SK-N-SH treated with all-trans-retinoic acid at 6 μM for 48 hours (cell line): ENCODE measurements around the gene AP3S2.
A peak's percentile ranks its signal among the peaks of the same experiment; 100 is the strongest.

Experiments used
- ATAC-seq: fragments of 200-7000 bp; cut with Tn5 transposase; 3 replicates; pipeline ENCODE4 v1.9.1; 2020; ENCODE audit warnings: mild to moderate bottlenecking, moderate library complexity
- BACH2 ChIP-seq: fragments of 250-450 bp; sonication (Bioruptor Pico); IDR thresholded peaks from 2 replicates; pipeline ENCODE4 v1.9.0; 2021; ENCODE audit warnings: mild to moderate bottlenecking, borderline replicate concordance
- CSDC2 ChIP-seq: fragments of 250-450 bp; sonication (Bioruptor Pico); IDR thresholded peaks from 2 replicates; pipeline ENCODE4 v1.5.0; 2020; ENCODE audit warnings: mild to moderate bottlenecking, moderate library complexity
- ESRRG ChIP-seq: fragments of 250-450 bp; sonication (Bioruptor Pico); IDR thresholded peaks from 2 replicates; pipeline ENCODE4 v1.6.1; 2021; ENCODE audit warnings: mild to moderate bottlenecking
- GLIS3 ChIP-seq: fragments of 250-450 bp; sonication (Bioruptor Pico); IDR thresholded peaks from 2 replicates; pipeline ENCODE4 v1.5.0; 2020; ENCODE audit warnings: mild to moderate bottlenecking, moderate library complexity
- ISL1 ChIP-seq: fragments of 250-450 bp; sonication (Bioruptor Pico); IDR thresholded peaks from 2 replicates; pipeline ENCODE4 v2.1.2; 2022; ENCODE audit warnings: mild to moderate bottlenecking, moderate library complexity
- PPARA ChIP-seq: fragments of 250-450 bp; sonication (Bioruptor Pico); IDR thresholded peaks from 2 replicates; pipeline ENCODE4 v1.5.0; 2020; ENCODE audit warnings: mild to moderate bottlenecking, borderline replicate concordance
- SNAI2 ChIP-seq: fragments of 250-450 bp; sonication (Bioruptor Pico); IDR thresholded peaks from 2 replicates; pipeline ENCODE4 v1.5.0; 2020; ENCODE audit warnings: mild to moderate bottlenecking, moderate library complexity
- TCF4 ChIP-seq: fragments of 250-450 bp; sonication (Bioruptor Pico); IDR thresholded peaks from 2 replicates; pipeline ENCODE4 v1.8.0; 2021; ENCODE audit warnings: mild to moderate bottlenecking, moderate library complexity, borderline replicate concordance
- ZC3H10 ChIP-seq: fragments of 250-450 bp; sonication (Bioruptor Pico); IDR thresholded peaks from 2 replicates; pipeline ENCODE4 v1.5.1; 2021; ENCODE audit warnings: mild to moderate bottlenecking, moderate library complexity
- ZFP3 ChIP-seq: fragments of 250-450 bp; sonication (Bioruptor Pico); IDR thresholded peaks from 2 replicates; pipeline ENCODE4 v1.5.0; 2020; ENCODE audit warnings: mild to moderate bottlenecking, moderate library complexity
- ZFP30 ChIP-seq: fragments of 450-650 bp; formaldehyde crosslinking; IDR thresholded peaks from 2 replicates; pipeline ENCODE4 v1.5.0; 2022; ENCODE audit warnings: mild to moderate bottlenecking, moderate library complexity
- ZNF70 ChIP-seq: fragments of 450-650 bp; formaldehyde crosslinking; IDR thresholded peaks from 2 replicates; pipeline ENCODE4 v1.5.0; 2020; ENCODE audit warnings: mild to moderate bottlenecking, moderate library complexity
- ZNF8 ChIP-seq: fragments of 450-650 bp; formaldehyde crosslinking; IDR thresholded peaks from 2 replicates; pipeline ENCODE4 v1.5.0; 2020; ENCODE audit warnings: mild to moderate bottlenecking, moderate library complexity
- TF ChIP-seq, protein P1 (sequence below): fragments of 250-450 bp; sonication (Bioruptor Pico); IDR thresholded peaks from 2 replicates; pipeline ENCODE4 v1.5.1; 2021; ENCODE audit warnings: mild to moderate bottlenecking, moderate library complexity
- TF ChIP-seq, protein P2 (sequence below): fragments of 250-450 bp; sonication (Bioruptor Pico); IDR thresholded peaks from 2 replicates; pipeline ENCODE4 v1.8.0; 2020; ENCODE audit warnings: mild to moderate bottlenecking, moderate library complexity, borderline replicate concordance
- TF ChIP-seq, protein P3 (sequence below): fragments of 250-450 bp; sonication (Bioruptor Pico); IDR thresholded peaks from 2 replicates; pipeline ENCODE4 v1.5.0; 2020; ENCODE audit warnings: mild to moderate bottlenecking, moderate library complexity

AP3S2 gene

DNA sequence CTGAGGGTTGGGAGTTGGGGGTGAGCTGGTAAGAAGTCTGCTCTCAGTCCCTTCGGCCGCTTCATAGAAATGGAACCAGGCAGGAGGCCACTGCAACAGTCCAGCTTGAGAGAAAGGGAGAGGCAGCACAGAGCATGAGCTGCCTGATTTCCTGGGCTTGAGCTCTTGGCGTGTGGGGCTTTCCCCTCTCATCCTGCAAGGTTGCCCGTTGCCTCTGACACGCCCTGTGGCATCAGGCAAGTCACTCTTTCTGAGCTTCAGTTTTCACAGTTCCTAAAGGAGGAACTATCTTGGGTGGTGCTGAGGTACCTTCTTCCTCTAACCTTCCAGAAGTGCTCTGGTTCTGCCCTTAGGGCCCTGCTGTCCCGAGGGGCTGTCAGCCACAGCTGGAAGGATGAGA is 112.7 kb downstream of the AP3S2 start:
- ATAC-seq = no peak
- no peak for TF ChIP-seq SNAI2 (CRISPR knock-in tag)
- TF ChIP-seq PPARA (CRISPR knock-in tag) = no peak
- TF ChIP-seq ZNF8 (CRISPR knock-in tag) = no peak
- TF ChIP-seq, protein P1, sequence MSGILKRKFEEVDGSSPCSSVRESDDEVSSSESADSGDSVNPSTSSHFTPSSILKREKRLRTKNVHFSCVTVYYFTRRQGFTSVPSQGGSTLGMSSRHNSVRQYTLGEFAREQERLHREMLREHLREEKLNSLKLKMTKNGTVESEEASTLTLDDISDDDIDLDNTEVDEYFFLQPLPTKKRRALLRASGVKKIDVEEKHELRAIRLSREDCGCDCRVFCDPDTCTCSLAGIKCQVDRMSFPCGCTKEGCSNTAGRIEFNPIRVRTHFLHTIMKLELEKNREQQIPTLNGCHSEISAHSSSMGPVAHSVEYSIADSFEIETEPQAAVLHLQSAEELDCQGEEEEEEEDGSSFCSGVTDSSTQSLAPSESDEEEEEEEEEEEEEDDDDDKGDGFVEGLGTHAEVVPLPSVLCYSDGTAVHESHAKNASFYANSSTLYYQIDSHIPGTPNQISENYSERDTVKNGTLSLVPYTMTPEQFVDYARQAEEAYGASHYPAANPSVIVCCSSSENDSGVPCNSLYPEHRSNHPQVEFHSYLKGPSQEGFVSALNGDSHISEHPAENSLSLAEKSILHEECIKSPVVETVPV (CRISPR knock-in tag) = no peak
- no peak for TF ChIP-seq TCF4 (CRISPR knock-in tag)
- TF ChIP-seq, protein P2, sequence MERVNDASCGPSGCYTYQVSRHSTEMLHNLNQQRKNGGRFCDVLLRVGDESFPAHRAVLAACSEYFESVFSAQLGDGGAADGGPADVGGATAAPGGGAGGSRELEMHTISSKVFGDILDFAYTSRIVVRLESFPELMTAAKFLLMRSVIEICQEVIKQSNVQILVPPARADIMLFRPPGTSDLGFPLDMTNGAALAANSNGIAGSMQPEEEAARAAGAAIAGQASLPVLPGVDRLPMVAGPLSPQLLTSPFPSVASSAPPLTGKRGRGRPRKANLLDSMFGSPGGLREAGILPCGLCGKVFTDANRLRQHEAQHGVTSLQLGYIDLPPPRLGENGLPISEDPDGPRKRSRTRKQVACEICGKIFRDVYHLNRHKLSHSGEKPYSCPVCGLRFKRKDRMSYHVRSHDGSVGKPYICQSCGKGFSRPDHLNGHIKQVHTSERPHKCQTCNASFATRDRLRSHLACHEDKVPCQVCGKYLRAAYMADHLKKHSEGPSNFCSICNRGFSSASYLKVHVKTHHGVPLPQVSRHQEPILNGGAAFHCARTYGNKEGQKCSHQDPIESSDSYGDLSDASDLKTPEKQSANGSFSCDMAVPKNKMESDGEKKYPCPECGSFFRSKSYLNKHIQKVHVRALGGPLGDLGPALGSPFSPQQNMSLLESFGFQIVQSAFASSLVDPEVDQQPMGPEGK (CRISPR knock-in tag) = no peak
- TF ChIP-seq ISL1 (CRISPR knock-in tag) = no peak
- no peak for TF ChIP-seq ESRRG (CRISPR knock-in tag)
- no peak for TF ChIP-seq GLIS3 (CRISPR knock-in tag)
- TF ChIP-seq, protein P3, sequence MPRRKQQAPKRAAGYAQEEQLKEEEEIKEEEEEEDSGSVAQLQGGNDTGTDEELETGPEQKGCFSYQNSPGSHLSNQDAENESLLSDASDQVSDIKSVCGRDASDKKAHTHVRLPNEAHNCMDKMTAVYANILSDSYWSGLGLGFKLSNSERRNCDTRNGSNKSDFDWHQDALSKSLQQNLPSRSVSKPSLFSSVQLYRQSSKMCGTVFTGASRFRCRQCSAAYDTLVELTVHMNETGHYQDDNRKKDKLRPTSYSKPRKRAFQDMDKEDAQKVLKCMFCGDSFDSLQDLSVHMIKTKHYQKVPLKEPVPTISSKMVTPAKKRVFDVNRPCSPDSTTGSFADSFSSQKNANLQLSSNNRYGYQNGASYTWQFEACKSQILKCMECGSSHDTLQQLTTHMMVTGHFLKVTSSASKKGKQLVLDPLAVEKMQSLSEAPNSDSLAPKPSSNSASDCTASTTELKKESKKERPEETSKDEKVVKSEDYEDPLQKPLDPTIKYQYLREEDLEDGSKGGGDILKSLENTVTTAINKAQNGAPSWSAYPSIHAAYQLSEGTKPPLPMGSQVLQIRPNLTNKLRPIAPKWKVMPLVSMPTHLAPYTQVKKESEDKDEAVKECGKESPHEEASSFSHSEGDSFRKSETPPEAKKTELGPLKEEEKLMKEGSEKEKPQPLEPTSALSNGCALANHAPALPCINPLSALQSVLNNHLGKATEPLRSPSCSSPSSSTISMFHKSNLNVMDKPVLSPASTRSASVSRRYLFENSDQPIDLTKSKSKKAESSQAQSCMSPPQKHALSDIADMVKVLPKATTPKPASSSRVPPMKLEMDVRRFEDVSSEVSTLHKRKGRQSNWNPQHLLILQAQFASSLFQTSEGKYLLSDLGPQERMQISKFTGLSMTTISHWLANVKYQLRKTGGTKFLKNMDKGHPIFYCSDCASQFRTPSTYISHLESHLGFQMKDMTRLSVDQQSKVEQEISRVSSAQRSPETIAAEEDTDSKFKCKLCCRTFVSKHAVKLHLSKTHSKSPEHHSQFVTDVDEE (CRISPR knock-in tag) = no peak
- no peak for TF ChIP-seq CSDC2 (CRISPR knock-in tag)
- no peak for TF ChIP-seq ZFP30
- TF ChIP-seq BACH2 = no peak
- TF ChIP-seq ZC3H10 (CRISPR knock-in tag) = no peak

DNA sequence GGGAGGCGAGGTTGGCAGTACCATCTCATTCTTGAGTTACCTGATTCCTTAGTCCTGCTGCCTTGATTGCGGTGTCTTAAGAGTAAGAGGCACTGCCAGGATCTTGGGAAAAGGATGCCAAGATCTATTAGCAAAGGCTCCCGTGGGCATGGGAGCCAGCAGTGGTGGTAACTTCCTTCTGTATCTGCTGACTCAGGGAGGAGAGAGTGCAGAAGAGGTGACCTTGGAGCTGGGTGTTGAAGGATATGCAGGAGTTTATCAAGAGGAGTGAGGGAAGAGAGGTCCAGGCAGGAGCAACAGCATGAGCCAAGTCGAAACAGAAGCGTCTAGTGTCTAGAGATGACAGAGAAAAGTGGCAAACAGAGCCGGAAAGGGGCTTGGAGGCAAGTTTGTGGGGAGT is 113.2 kb downstream of the AP3S2 start:
- TF ChIP-seq BACH2 = no peak
- TF ChIP-seq ZNF70 (CRISPR knock-in tag) = no peak
- TF ChIP-seq ZFP3 (CRISPR knock-in tag) = peak; percentile 89
- TF ChIP-seq, all 23 proteins: peak for 1
- ATAC-seq = no peak
